ENCODE measurements around the gene ERVFRD-1. TPM values are rescaled to one million over a fixed set of nuclear protein-coding genes. Genes with fewer than 3 reads are reported as not detected.
"Not testable (repeated sequence)": the region's sequence is repeated elsewhere in the genome, so short reads cannot be mapped to it uniquely, and the experiment has no call there.

The ERVFRD-1 gene
- total RNA-seq, 1 donor from 2014 or later = 0.10 TPM

- DNase-seq = not testable (repeated sequence)
These were observed 24.2 kb downstream of the ERVFRD-1 start for GRCh38 chr6:11087141-11087812.

GRCh38 chr6:11085758-11086435 is 25.6 kb downstream of the ERVFRD-1 start:
- DNase-seq = no peak

- DNase-seq = no peak
These were observed 27.6 kb downstream of the ERVFRD-1 start for GRCh38 chr6:11083956-11084355.

GRCh38 chr6:11083491-11083890 is 28.0 kb downstream of the ERVFRD-1 start:
- DNase-seq = no peak

- no peak for DNase-seq
These were observed 31.2 kb downstream of the ERVFRD-1 start for GRCh38 chr6:11080296-11080695.

GRCh38 chr6:11078266-11078665 is 33.3 kb downstream of the ERVFRD-1 start:
- DNase-seq = no peak

- DNase-seq = no peak
These were observed 35.0 kb downstream of the ERVFRD-1 start for GRCh38 chr6:11076540-11076939.

- no peak for DNase-seq
These were observed 39.4 kb downstream of the ERVFRD-1 start for GRCh38 chr6:11072101-11072500.

- DNase-seq = no peak
These were observed 41.8 kb downstream of the ERVFRD-1 start for GRCh38 chr6:11069760-11070159.

- DNase-seq = no peak
These were observed 44.2 kb downstream of the ERVFRD-1 start for GRCh38 chr6:11067348-11067747.

- no peak for DNase-seq
These were observed 44.8 kb downstream of the ERVFRD-1 start for GRCh38 chr6:11066505-11067347.

GRCh38 chr6:11065436-11066202 is 45.9 kb downstream of the ERVFRD-1 start:
- DNase-seq = no peak

GRCh38 chr6:11064836-11065235 is 46.7 kb downstream of the ERVFRD-1 start:
- DNase-seq = no peak

- no peak for DNase-seq
These were observed 48.8 kb downstream of the ERVFRD-1 start for GRCh38 chr6:11062715-11063114.

- DNase-seq = no peak
These were observed 49.4 kb downstream of the ERVFRD-1 start for GRCh38 chr6:11062083-11062482.

GRCh38 chr6:11058406-11058805 is 53.1 kb downstream of the ERVFRD-1 start:
- DNase-seq = no peak

GRCh38 chr6:11056871-11057270 is 54.7 kb downstream of the ERVFRD-1 start:
- DNase-seq = no peak

- DNase-seq = no peak
These were observed 56.3 kb downstream of the ERVFRD-1 start for GRCh38 chr6:11055127-11055627.

- no peak for DNase-seq
These were observed 56.8 kb downstream of the ERVFRD-1 start for GRCh38 chr6:11054722-11055121.

GRCh38 chr6:11053307-11053706 is 58.2 kb downstream of the ERVFRD-1 start:
- no peak for DNase-seq

Measured in tongue (tissue), 2 donors.